Subcutaneous abdominal adipose tissue (tissue), 5 donors: ENCODE results near the gene EXOG.
"Not testable (repeated sequence)": the region's sequence is repeated elsewhere in the genome, so short reads cannot be mapped to it uniquely, and the experiment has no call there.

Experiments used
- H3K27ac ChIP-seq: one replicate; pipeline ENCODE4 v1.7.0; 2013; ENCODE audit warnings: low read depth, mild to moderate bottlenecking, inconsistent platforms, low read length, moderate library complexity
- H3K27me3 ChIP-seq, 5 donors: one replicate each; pipeline ENCODE4 v1.7.0; 2013; ENCODE audit warnings: low read length in 5 of 5, inconsistent platforms in 1 of 5; ENCODE audit not compliant: control insufficient read depth in 5 of 5, insufficient read depth in 4 of 5
- H3K36me3 ChIP-seq, 5 donors: one replicate each; pipeline ENCODE4 v1.7.0; 2013; ENCODE audit warnings: low read length in 5 of 5; ENCODE audit not compliant: control insufficient read depth in 5 of 5, insufficient read depth in 5 of 5
- H3K4me1 ChIP-seq, 5 donors: one replicate each; pipeline ENCODE4 v1.7.0; 2013; ENCODE audit warnings: low read length in 5 of 5, mild to moderate bottlenecking in 3 of 5, moderate library complexity in 1 of 5; ENCODE audit not compliant: control insufficient read depth in 5 of 5, insufficient read depth in 5 of 5
- H3K4me3 ChIP-seq, 5 donors: one replicate each; pipeline ENCODE4 v1.7.0; 2013; ENCODE audit warnings: low read length in 5 of 5, low read depth in 1 of 5
- H3K9ac ChIP-seq, 5 donors: one replicate each; pipeline ENCODE4 v1.7.0; 2013; ENCODE audit warnings: low read length in 5 of 5, mild to moderate bottlenecking in 4 of 5, moderate library complexity in 3 of 5
- H3K9me3 ChIP-seq, 5 donors: one replicate each; pipeline ENCODE4 v1.7.0; 2013; ENCODE audit warnings: low read length in 5 of 5; ENCODE audit not compliant: control insufficient read depth in 5 of 5
- donor health status: healthy.
- donor health status: healthy.
- donor health status: healthy.
- donor health status: healthy.
- donor health status: healthy.

EXOG gene

GRCh38 chr3:38560996-38561717, 65.0 kb downstream of the EXOG start:
- Histone ChIP-seq H3K27me3 (peaks cover 0 to 4% (median 0%) of the 10 kb centered on the region in 5 donors), H3K9me3 (peaks cover 0 to 2% (median 0%) of the 10 kb centered on the region in 5 donors), H3K27ac (no peak overlapping the region), H3K4me3 (no peak overlapping the region), H3K36me3 (no peaks in the 10 kb centered on the region), H3K9ac (no peak overlapping the region), H3K4me1 (no peaks in the 10 kb centered on the region)

DNA sequence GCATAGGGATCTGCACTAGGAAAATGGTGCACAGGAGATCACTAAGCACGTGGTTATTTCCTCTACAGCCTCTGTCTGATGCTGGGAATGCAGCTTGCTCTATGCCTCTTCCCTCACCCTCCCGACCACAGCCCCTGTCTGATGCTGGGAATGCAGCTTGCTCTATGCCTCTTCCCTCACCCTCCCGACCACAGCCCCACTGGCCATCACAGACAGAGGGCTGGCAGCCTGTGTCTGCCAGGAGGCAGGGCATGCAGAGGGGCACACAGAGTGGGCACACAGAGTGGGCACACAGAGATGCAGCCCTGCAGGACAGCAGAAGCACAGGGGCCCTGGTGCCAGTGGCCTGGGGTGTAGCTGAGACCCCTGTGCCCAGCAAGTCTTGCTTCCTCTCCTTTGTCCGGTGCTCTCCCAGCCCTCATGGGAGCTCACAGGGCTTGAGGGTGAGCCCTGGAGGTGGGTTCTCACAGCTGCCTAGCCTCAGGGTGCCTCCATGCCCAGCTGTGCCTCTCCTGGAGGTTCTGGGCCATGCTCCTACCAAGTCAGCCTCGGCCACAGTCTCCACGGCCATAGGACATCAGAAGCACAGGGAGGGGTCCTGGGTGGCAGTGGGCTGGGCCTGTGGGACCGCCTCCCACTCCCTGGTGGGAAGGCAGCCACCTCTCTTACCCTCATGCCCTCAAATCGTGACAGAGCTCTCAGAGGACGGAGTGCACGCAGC, 65.8 kb downstream of the EXOG start:
- Histone ChIP-seq H3K27me3 (peaks cover 0 to 4% (median 0%) of the 10 kb centered on the region in 5 donors), H3K36me3 (no peaks in the 10 kb centered on the region), H3K9ac (no peak overlapping the region), H3K9me3 (no peaks in the 10 kb centered on the region), H3K27ac (no peak overlapping the region), H3K4me3 (no peak overlapping the region), H3K4me1 (no peaks in the 10 kb centered on the region)

DNA sequence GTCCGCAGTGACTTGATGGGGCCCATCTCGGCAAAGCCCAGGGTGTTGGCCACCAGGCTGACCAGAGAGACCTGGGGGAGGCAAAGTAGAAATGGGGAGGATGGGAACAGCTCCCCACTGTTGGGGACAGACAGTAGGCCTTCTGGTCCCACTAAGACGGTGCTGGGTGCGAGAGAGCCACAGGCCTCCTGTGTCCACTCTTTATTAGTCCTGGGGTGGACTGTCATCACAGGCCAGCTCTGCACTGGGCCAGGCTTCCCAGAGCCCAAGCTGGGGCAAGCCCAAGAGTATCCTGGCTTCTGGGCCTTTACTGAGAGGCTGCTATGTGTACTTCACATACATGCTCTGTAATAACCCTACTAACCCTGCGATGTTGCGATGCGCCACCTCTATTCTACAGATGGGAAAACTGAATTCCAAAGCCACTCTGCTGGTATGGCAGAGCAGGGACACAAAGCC, 66.4 kb downstream of the EXOG start:
- Histone ChIP-seq H3K27ac (no peak overlapping the region), H3K4me1 (no peaks in the 10 kb centered on the region), H3K27me3 (peaks cover 0 to 4% (median 0%) of the 10 kb centered on the region in 5 donors), H3K9ac (no peak overlapping the region), H3K4me3 (no peak overlapping the region), H3K36me3 (no peaks in the 10 kb centered on the region), H3K9me3 (no peaks in the 10 kb centered on the region)

DNA sequence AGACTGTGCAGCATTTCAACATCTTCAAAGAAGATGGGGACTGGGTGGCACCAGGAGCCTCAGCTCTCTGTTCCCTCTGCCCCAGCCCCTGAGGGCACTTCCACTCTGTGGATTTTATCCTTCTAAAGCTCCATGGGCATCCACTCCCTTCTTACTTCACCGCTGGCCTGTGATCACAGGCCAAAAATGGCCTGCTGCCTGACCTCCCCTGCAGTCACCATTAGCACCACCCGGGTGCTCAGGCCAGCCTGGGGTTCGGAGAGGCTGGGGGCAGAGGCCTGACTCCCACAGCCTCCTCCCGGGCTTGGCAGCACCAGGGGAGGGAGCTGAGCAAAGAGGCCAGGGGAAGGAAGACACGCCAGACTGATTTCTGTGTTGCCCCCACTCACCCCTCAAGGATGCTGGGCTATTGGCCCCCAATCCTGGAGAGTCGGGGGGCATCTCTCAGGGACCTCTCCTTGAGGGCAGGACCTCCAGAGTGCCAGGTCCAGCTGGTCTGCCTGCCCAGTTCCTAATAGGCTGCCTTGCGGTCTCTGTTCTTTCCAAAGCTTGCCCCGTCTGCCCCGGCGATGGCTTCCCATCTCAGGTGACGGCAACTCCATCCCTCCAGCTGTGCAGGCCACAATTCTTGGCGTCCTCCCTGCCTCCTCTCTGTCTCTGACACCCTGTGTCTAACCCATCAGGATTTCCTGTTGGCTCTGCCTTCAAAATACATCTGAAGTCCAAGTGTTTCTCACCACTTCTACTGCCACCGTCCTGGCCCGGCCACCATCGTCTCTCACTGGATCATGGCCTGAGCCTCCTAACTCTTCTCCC, 67.1 kb downstream of the EXOG start:
- no peak overlapping the region for H3K9ac ChIP-seq
- H3K4me1 ChIP-seq: no peaks in the 10 kb centered on the region
- H3K27ac ChIP-seq: no peak overlapping the region
- H3K36me3 ChIP-seq: no peaks in the 10 kb centered on the region
- no peaks in the 10 kb centered on the region for H3K9me3 ChIP-seq
- peaks cover 0 to 4% (median 0%) of the 10 kb centered on the region in 5 donors for H3K27me3 ChIP-seq
- H3K4me3 ChIP-seq: no peak overlapping the region

GRCh38 chr3:38563886-38564270, 67.7 kb downstream of the EXOG start:
- H3K36me3 ChIP-seq: no peaks in the 10 kb centered on the region
- no peaks in the 10 kb centered on the region for H3K9me3 ChIP-seq
- no peak overlapping the region for H3K27ac ChIP-seq
- H3K4me3 ChIP-seq: no peak overlapping the region
- H3K27me3 ChIP-seq: peaks cover 0 to 4% (median 0%) of the 10 kb centered on the region in 5 donors
- no peak overlapping the region for H3K9ac ChIP-seq
- H3K4me1 ChIP-seq: no peaks in the 10 kb centered on the region

DNA sequence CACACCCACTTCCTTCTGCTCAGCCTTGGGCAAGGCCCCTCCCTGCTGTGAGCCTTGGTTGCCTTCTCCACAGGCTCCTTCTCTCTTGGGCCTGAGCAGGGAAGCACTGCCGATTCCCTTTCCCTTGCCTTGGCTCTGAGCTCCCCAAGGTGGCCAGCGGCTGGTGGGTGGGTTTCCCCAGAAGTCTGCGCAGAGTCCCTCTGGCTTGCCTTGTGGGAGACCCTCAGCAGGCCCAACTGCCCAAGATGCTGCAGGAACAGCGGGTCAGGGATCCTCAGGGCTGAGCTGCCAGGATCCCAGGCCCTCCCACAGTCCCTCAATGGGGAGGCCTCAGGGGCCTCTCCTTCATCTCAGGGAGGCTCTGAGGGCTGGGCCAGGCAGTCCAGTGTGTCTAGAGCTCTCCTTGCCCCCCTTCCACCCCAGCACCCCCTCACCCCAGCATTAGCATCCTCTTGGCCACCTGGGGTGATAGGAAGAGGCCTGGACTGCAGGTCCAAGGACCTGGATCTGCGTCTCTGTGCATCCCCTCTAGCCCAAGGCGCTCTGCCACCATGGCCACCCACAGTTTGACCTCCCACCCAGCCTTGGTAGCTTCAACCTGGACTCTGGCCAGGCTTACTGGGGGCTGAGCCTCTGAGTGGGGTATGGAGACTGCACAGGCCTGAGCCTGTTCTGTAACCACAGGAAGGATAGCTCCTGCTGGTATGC, 68.6 kb downstream of the EXOG start:
- H3K4me1 ChIP-seq: no peaks in the 10 kb centered on the region
- H3K9ac ChIP-seq: no peak overlapping the region
- H3K27me3 ChIP-seq: peaks cover 0 to 4% (median 0%) of the 10 kb centered on the region in 5 donors
- H3K4me3 ChIP-seq: no peak overlapping the region
- no peaks in the 10 kb centered on the region for H3K9me3 ChIP-seq
- H3K27ac ChIP-seq: no peak overlapping the region
- H3K36me3 ChIP-seq: no peaks in the 10 kb centered on the region

DNA sequence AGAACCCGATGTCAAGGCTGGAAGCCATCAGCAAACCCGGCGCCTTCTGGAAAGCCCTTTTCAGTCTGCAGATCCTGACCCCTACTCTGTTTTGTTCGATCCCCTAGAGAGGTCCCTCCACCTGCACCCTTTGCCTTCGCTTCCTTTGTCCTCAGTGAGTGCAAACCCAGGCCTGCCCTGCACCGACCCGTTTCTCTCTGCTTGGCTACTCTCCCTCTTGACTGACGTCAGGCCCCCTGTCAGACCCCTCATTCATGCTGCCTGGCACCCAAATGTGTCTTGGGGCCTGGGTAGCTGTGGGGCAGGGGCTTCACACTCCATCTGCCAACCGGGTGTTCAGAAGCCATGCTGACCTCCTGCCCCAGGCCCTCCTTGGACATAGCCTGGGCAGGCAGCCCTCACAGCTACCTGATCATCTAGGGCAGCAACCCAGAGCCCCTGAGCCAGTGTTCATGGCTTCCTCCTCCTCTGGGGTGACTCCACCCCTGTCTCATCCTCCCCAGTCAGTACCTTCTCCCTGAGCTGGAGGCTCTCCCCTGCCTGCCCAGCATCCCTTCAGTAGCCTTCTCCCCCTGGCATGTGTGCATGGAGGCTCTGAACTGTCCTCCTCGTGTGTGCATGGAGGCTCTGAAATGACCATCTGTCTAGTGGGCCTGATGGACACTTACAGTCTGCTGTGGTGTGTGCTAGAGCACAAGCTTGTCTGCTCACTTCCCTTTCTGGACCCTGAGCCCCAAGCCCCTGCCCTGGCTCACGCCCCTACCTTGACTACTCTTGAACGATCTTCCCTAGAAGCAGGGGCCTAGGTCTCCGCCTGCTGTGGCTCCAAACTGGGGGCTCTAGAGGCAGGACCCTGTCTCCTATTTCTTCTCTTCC, 69.4 kb downstream of the EXOG start:
- Histone ChIP-seq H3K9ac (no peak overlapping the region), H3K4me1 (no peaks in the 10 kb centered on the region), H3K36me3 (no peaks in the 10 kb centered on the region), H3K27me3 (peaks cover 0 to 4% (median 0%) of the 10 kb centered on the region in 5 donors), H3K9me3 (no peaks in the 10 kb centered on the region), H3K27ac (no peak overlapping the region), H3K4me3 (no peak overlapping the region)

GRCh38 chr3:38566215-38566528, 70.0 kb downstream of the EXOG start:
- H3K4me3 ChIP-seq: no peak overlapping the region
- no peaks in the 10 kb centered on the region for H3K36me3 ChIP-seq
- no peaks in the 10 kb centered on the region for H3K4me1 ChIP-seq
- H3K9ac ChIP-seq: no peak overlapping the region
- H3K9me3 ChIP-seq: no peaks in the 10 kb centered on the region
- peaks cover 0 to 4% (median 0%) of the 10 kb centered on the region in 5 donors for H3K27me3 ChIP-seq
- no peak overlapping the region for H3K27ac ChIP-seq

GRCh38 chr3:38566794-38567193, 70.7 kb downstream of the EXOG start:
- H3K9ac ChIP-seq, H3K36me3 ChIP-seq, H3K27ac ChIP-seq, H3K4me3 ChIP-seq, H3K4me1 ChIP-seq, H3K27me3 ChIP-seq, H3K9me3 ChIP-seq: not testable (repeated sequence)
